Stimulated activated CD8-positive, alpha-beta memory T cell treated with anti-CD3 and anti-CD28 coated beads, Interleukin-7, amount 100 ng/mL, for 24 hours (primary cell): Measurements from ENCODE around the gene CDK10.
"Not testable (repeated sequence)": the region's sequence is repeated elsewhere in the genome, so short reads cannot be mapped to it uniquely, and the experiment has no call there.

Experiments used
- DNase-seq: peaks from one replicate; pipeline ENCODE4 v3.0.0-alpha.2; 2020; ENCODE audit warnings: low read depth

CDK10 gene

GRCh38 chr16:89695875-89696669 is 9.6 kb downstream of the CDK10 start:
- no peak for DNase-seq

- no peak for DNase-seq
These were observed 10.2 kb downstream of the CDK10 start for GRCh38 chr16:89696670-89697128.

GRCh38 chr16:89697161-89697615 is 10.7 kb downstream of the CDK10 start:
- no peak for DNase-seq

- DNase-seq = no peak
These were observed 11.3 kb downstream of the CDK10 start for GRCh38 chr16:89697616-89698331.

GRCh38 chr16:89698717-89699116 is 12.2 kb downstream of the CDK10 start:
- DNase-seq = not testable (repeated sequence)

GRCh38 chr16:89699629-89700099 is 13.2 kb downstream of the CDK10 start:
- DNase-seq = not testable (repeated sequence)

- DNase-seq = peak; percentile 94
These were observed 13.7 kb downstream of the CDK10 start for GRCh38 chr16:89700100-89700648.

- no peak for DNase-seq
These were observed 14.3 kb downstream of the CDK10 start for GRCh38 chr16:89700649-89701424.

GRCh38 chr16:89701425-89702406 is 15.2 kb downstream of the CDK10 start, which contains the start of gene SPATA2L:
TSS of gene SPATA2L (minus strand) at chr16:89701705. CDS start at chr16:89701232, 473 bp downstream.
- DNase-seq = peak; percentile 88

- no peak for DNase-seq
These were observed 17.8 kb downstream of the CDK10 start for GRCh38 chr16:89704281-89704680.

- no peak for DNase-seq
These were observed 18.5 kb downstream of the CDK10 start for GRCh38 chr16:89705006-89705405.

GRCh38 chr16:89706518-89707260 is 20.2 kb downstream of the CDK10 start:
- no peak for DNase-seq

- DNase-seq = no peak
These were observed 21.2 kb downstream of the CDK10 start for GRCh38 chr16:89707695-89708094.

GRCh38 chr16:89708481-89708931 is 22.0 kb downstream of the CDK10 start:
- no peak for DNase-seq

- no peak for DNase-seq
These were observed 22.7 kb downstream of the CDK10 start for GRCh38 chr16:89709166-89709565.

GRCh38 chr16:89709716-89710432 is 23.4 kb downstream of the CDK10 start:
- DNase-seq = no peak

- no peak for DNase-seq
These were observed 24.4 kb downstream of the CDK10 start for GRCh38 chr16:89710709-89711564.
